CD4-positive, alpha-beta T cell treated with Interleukin-15 for 1 hour (primary cell): ENCODE measurements around the gene PGF.

ENCODE experiments used
- DNase-seq: peaks from one replicate; pipeline ENCODE4 v3.0.0-alpha.2; 2020

PGF gene

GRCh38 chr14:74977901-74978385 is 22.5 kb upstream of the PGF start:
- no peak for DNase-seq

GRCh38 chr14:74977164-74977900 is 21.9 kb upstream of the PGF start:
- no peak for DNase-seq

- no peak for DNase-seq
These were observed 21.1 kb upstream of the PGF start for GRCh38 chr14:74976264-74977113.

GRCh38 chr14:74975059-74975810 is 19.8 kb upstream of the PGF start:
- DNase-seq: no peak

GRCh38 chr14:74974364-74975058 is 19.1 kb upstream of the PGF start:
- DNase-seq: no peak

- no peak for DNase-seq
These were observed 18.5 kb upstream of the PGF start for GRCh38 chr14:74973905-74974363.

GRCh38 chr14:74973003-74973653 is 17.7 kb upstream of the PGF start:
- DNase-seq: no peak

- no peak for DNase-seq
These were observed 13.4 kb upstream of the PGF start for GRCh38 chr14:74968811-74969210.

GRCh38 chr14:74965486-74966153 is 10.2 kb upstream of the PGF start:
- no peak for DNase-seq

GRCh38 chr14:74964787-74965485 is 9.5 kb upstream of the PGF start:
- no peak for DNase-seq

GRCh38 chr14:74963705-74964271 is 8.4 kb upstream of the PGF start:
- DNase-seq: no peak

GRCh38 chr14:74963178-74963704 is 7.8 kb upstream of the PGF start:
- DNase-seq: no peak

- peak; percentile 38 for DNase-seq
These were observed 7.1 kb upstream of the PGF start for GRCh38 chr14:74962493-74962892.

- DNase-seq: no peak
These were observed 6.6 kb upstream of the PGF start for GRCh38 chr14:74962046-74962445.

- DNase-seq: no peak
These were observed 6.0 kb upstream of the PGF start for GRCh38 chr14:74961238-74961911.

GRCh38 chr14:74960736-74961135 is 5.3 kb upstream of the PGF start:
- DNase-seq: no peak

- DNase-seq: no peak
These were observed 4.3 kb upstream of the PGF start for GRCh38 chr14:74959596-74960180.

GRCh38 chr14:74956280-74957072 is 1.1 kb upstream of the PGF start:
- no peak for DNase-seq

- no peak for DNase-seq
These were observed 556 bp upstream of the PGF start for GRCh38 chr14:74956027-74956279.
